HL-60/S4 treated with phorbol 12-myristate 13-acetate at 8.2 ng/mL for 4 days and 3 days (cell line): ENCODE results near the gene KCNAB1.

Source experiments
- in situ Hi-C: fragments of 300-500 bp; cut with MboI; formaldehyde crosslinking; loops from 2 replicates; pipeline ENCODE4 v1.15.0; 2022; ENCODE audit warnings: low sequenced_read_pairs

Gene KCNAB1

GRCh38 chr3:156388497-156389448 is 268.4 kb downstream of the KCNAB1 start:
- in situ Hi-C loops = no loop called here

GRCh38 chr3:156389449-156389950 is 269.1 kb downstream of the KCNAB1 start:
- in situ Hi-C loops = no loop called here

- in situ Hi-C loops = no loop called here
Observed at GRCh38 chr3:156390846-156391245, 270.5 kb downstream of the KCNAB1 start.

- in situ Hi-C loops = no loop called here
Observed at GRCh38 chr3:156395961-156396710, 275.8 kb downstream of the KCNAB1 start.

- in situ Hi-C loops = no loop called here
Observed at GRCh38 chr3:156396851-156397250, 276.5 kb downstream of the KCNAB1 start.

- in situ Hi-C loops = no loop called here
Observed at GRCh38 chr3:156397534-156397933, 277.2 kb downstream of the KCNAB1 start.

- in situ Hi-C loops = no loop called here
Observed at GRCh38 chr3:156400062-156400461, 279.7 kb downstream of the KCNAB1 start.

- in situ Hi-C loops = no loop called here
Observed at GRCh38 chr3:156400735-156401134, 280.4 kb downstream of the KCNAB1 start.

GRCh38 chr3:156404217-156404616 is 283.8 kb downstream of the KCNAB1 start:
- in situ Hi-C loops = no loop called here

- in situ Hi-C loops = no loop called here
Observed at GRCh38 chr3:156406393-156406792, 286.0 kb downstream of the KCNAB1 start.

GRCh38 chr3:156407617-156408225 is 287.3 kb downstream of the KCNAB1 start:
- in situ Hi-C loops = no loop called here

GRCh38 chr3:156409694-156410093 is 289.3 kb downstream of the KCNAB1 start:
- in situ Hi-C loops = no loop called here

GRCh38 chr3:156412600-156412999 is 292.2 kb downstream of the KCNAB1 start:
- in situ Hi-C loops = no loop called here

GRCh38 chr3:156413293-156413892 is 293.0 kb downstream of the KCNAB1 start:
- in situ Hi-C loops = no loop called here

GRCh38 chr3:156416846-156417558 is 296.6 kb downstream of the KCNAB1 start:
- in situ Hi-C loops = no loop called here

- in situ Hi-C loops = no loop called here
Observed at GRCh38 chr3:156417559-156418132, 297.3 kb downstream of the KCNAB1 start.

- in situ Hi-C loops = no loop called here
Observed at GRCh38 chr3:156418428-156418827, 298.1 kb downstream of the KCNAB1 start.

- in situ Hi-C loops = no loop called here
Observed at GRCh38 chr3:156421534-156421933, 301.2 kb downstream of the KCNAB1 start.

- in situ Hi-C loops = no loop called here
Observed at GRCh38 chr3:156424758-156425157, 304.4 kb downstream of the KCNAB1 start.

GRCh38 chr3:156425651-156426050 is 305.3 kb downstream of the KCNAB1 start:
- in situ Hi-C loops = no loop called here
